Nucleus accumbens (tissue), 56 donors: ENCODE data around the gene FNTB.
A peak's percentile ranks its signal among the peaks of the same experiment; 100 is the strongest.
"Not testable (repeated sequence)": the region's sequence is repeated elsewhere in the genome, so short reads cannot be mapped to it uniquely, and the experiment has no call there.

ENCODE experiments used
- DNase-seq, 56 donors: peaks; one replicate each; lab custom pipeline; 2025; lab: John Stamatoyannopoulos, UW

FNTB gene

DNA sequence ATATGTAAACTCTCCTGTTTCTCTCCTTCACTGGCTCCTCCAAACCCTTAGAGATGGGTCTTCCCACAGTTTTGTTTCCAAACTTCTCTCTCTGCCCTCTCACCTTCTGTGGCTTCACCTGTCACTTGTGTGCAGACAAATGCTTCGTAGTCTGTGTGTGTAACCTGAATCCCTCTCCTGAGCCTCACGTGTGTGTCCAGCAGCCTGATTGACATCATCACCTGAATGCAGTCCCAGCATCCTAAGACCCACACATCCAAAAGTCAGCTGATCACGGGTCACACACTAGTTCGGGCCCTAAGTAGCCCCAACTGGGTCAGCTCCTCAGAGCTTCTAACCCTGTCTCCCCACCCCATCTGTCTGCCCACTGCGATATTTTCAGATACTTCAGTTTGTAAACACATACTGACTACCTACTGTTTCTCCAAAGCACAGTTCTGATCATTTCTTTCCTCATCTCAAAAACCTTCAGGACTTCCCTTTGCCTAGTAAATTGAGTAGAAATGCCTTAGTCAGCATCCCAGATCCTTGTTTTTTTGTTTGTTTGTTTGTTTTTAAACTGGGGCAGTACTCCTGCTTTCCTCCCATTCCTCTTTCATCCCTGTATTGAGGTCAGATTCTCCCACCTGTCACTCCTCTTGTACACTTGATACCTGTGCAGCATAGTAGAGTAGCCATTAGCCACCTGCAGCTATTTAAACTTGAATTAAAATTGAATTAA, 23.7 kb downstream of the FNTB start:
- no peak for DNase-seq

DNA sequence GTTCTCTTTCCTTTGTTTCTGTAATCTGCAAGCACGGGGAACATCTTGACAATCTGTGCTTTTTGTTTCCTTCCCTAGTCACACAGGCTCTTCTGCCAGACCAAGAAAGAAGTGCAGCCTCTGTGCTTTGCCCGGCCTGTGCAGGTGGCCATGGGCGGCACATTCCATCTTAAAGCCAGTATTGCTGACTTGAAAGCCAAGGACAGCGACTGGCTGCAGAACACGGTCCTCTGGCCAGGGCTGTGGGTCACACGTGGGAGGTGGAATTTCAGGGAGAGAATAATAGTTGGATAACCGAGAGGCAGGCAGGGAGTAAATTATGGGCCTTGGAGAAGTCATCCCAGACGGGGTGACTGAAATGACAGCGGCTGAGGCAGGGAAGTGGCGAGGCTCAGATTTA, 24.8 kb downstream of the FNTB start:
- no peak for DNase-seq

GRCh38 chr14:65012353-65012752, 25.7 kb downstream of the FNTB start:
- peak in 1 of 56 donors; percentile 4 for DNase-seq

GRCh38 chr14:65015391-65015790, 28.7 kb downstream of the FNTB start:
- DNase-seq, result peak in 38 of 56 donors; percentile 9 to 79 (median 43)

- DNase-seq, result peak in 21 of 56 donors; percentile 9 to 57 (median 26)
These were observed 29.8 kb downstream of the FNTB start for GRCh38 chr14:65016471-65016870.

DNA sequence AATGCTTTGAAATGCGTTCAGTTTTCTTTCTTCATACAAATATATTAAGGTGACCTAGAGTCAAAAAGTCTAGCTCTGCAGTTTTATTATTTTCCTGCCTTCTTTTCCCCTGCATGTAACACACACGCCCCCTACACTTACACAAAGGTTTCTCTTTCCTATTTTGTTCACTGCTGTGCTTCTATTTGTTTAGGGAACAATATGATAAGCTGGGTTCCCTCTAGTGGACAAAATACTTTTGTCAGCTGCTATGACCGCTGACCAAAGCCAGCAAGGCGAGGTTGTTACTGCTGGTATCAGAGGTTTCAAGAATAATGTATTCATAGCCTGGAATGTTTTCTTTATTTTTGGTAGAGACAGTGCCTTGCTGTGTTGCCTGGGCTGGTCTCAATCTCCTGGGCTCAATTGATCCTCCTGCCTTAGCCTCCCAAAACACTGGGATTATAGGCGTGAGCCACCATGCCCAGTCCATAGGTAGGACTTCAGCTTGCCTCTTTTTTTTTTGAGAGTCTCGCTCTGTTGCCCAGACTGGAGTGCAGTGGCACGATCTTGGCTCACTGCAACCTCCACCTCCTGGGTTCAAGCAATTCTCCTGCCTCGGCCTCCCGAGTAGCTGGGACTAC, 33.4 kb downstream of the FNTB start:
- peak in 23 of 56 donors; percentile 6 to 43 (median 18) for DNase-seq

GRCh38 chr14:65024957-65025356, 38.3 kb downstream of the FNTB start:
- no peak for DNase-seq

DNA sequence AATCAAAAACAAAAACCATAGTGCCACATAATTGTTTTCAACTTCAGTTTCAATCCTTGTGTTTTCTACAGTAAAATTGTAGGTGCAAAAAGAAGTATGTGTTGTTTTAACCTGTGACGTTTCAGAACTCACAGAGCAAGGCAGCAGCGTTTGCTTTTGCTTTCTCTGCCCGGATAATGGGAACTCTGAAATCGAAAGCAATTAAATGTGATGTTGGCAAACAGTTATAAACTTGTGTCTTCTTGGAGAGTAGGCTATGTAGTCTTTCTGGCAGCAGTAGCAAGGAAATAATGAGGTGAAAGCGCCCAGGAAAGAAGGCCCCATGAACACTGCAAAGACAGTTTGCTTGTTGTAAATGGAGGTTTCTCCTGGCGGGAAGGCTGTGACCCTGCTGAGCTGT, 39.1 kb downstream of the FNTB start:
- DNase-seq, result no peak

DNA sequence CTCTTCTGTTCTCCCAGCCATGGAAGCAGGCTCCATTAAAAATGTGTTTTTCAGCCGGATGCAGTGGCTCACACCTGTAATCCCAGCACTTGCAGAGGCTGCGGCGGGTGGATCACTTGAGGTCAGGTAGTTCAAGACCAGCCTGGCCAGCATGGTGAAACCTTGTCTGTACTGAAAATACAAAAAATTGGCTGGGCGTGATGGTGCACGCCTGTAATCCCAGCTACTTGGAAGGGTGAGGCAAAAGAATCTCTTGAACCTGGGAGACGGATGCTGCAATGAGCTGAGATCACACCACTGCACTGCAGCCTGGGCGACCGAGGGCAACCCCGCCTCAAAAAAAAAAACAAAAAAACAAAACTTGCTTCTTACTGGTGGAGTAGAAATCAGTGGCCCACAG, 39.8 kb downstream of the FNTB start:
- no peak for DNase-seq

GRCh38 chr14:65027127-65027799, 40.6 kb downstream of the FNTB start:
- peak in 7 of 56 donors; percentile 5 to 46 (median 13) for DNase-seq

GRCh38 chr14:65028937-65029336, 42.2 kb downstream of the FNTB start:
- no peak for DNase-seq

GRCh38 chr14:65031321-65031720, 44.6 kb downstream of the FNTB start:
- DNase-seq, result not testable (repeated sequence)

DNA sequence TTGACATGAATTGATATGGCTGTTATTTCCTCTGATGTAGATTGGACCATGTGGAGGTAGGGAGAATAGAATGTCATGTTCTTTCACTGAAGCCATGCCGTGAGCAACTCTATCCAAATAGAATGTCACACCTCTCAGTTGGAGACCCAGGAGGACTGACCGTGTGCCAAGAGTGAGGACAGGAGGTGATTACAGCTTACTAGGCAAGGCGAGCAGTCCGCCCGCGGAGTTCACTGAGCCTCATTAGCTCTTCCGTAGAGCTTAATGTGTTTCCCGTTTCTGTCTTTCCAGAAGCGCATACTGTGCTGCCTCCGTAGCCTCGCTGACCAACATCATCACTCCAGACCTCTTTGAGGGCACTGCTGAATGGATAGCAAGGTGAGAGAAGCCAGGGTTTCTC, 45.6 kb downstream of the FNTB start:
- no peak for DNase-seq

- DNase-seq, result no peak
These were observed 46.5 kb downstream of the FNTB start for GRCh38 chr14:65033181-65033580.

DNA sequence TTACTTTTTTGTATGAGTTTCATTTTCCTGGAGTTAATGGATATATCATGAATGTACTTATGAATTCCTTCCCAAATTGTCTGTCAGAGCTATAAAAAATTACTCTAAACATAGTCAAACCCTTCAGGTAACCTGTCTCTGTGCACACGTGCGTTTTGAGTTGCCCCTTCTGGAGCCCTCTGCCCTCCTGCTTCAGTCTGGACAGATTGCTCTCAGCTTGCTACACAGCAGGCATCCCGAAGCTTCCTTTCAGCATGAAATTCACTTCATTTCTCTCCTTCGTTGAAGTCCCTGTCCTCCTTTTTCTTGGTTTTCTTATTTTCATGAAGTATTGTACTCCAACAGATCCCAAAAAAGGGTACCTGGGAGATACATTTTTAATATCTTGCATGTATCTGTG, 47.3 kb downstream of the FNTB start:
- no peak for DNase-seq

DNA sequence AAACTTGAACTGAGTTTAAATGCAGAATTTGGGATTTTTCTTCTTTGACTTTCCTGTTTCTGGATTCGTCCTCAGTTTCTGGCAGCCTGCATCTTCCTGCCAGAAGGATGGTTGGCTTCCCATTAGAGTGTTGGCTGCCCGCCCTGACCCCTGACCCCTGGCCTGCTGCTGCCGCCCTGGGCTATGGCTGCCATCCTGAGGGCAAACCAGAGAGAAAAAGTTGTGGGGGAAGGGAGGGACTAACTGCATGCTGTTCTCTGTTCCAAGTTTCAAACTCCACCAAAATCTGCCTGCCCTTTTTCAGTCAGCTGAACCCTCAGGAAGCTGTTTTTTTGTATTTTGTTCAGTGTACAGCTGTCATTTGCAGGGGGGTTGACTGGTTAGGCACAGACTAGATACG, 48.4 kb downstream of the FNTB start:
- peak in 37 of 56 donors; percentile 7 to 75 (median 35) for DNase-seq

- no peak for DNase-seq
These were observed 52.3 kb downstream of the FNTB start for GRCh38 chr14:65038966-65039365.

DNA sequence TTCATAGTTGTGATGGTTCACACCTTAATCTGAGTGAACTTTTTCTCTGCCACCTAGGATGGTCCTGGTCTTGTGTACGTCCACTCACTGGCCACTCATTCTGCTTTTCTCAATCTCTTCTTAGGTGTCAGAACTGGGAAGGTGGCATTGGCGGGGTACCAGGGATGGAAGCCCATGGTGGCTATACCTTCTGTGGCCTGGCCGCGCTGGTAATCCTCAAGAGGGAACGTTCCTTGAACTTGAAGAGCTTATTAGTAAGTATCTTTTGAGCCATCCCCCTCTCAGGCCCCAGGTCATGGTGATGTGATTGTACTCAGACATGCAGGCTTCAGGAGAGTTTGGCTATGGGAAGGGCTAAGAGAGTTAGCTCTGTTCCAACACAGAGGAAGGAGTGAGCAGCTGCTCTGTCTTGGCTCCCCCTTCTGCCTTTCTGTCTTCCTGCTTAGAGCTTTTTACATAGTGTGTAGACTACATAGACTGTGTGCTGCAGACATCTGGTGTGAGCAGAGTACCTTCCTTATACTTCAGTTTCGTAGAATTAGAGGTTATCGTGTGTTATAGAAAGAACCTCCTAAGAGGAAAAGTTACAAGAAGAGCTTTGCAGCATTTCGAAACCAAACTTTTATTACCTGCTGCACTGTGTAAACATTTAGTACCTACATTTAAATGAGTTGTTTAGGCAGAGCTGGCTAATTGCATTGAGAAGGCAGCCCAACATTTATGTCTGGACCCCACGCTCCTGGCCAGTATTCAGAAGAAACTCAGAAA, 54.2 kb downstream of the FNTB start:
- DNase-seq, result no peak

- no peak for DNase-seq
These were observed 54.8 kb downstream of the FNTB start for GRCh38 chr14:65041434-65041915.

DNA sequence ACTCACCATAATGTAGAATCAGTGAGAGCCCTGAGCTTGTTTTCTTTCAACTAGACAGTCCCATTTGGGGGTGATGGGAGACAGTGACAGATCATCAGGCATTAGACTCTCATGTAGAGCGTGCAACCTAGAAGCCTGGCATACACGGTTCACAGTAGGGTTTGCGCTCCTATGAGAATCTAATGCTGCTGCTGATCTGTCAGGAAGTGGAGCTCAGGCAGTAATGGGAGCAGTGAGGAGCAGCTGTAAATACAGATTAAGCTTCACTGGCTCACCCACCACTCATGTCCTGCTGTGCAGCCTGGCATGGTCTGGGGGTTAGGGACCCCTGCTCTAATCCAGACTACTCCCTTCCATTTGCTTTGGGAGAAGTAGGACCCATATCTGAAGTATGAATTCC, 55.6 kb downstream of the FNTB start:
- DNase-seq, result no peak
